HepG2 (cell line): ENCODE measurements around the gene AEBP1. TPM values are rescaled to one million over a fixed set of nuclear protein-coding genes. Genes with fewer than 3 reads are reported as not detected.
A peak's percentile ranks its signal among the peaks of the same experiment; 100 is the strongest.

Experiments used
- ATAC-seq: fragments of 200-7000 bp; cut with Tn5 transposase; 3 replicates; pipeline ENCODE4 v1.9.1; 2020; ENCODE audit warnings: mild to moderate bottlenecking, moderate library complexity
- BruUV-seq: library from RNA; stranded (reverse); fragments of 400-500 nt; replicated peaks from 2 replicates; lab custom pipeline; 2021; lab: Mats Ljungman, UMichigan
- CTCF ChIA-PET: fragments of 300-600 bp; formaldehyde crosslinking; extraction: SDS; loops from one replicate; lab custom pipeline; 2021; ENCODE audit warnings: low total read pairs, inconsistent platforms, low intra/inter-chr PET ratio; lab: Yijun Ruan, JAX
- POLR2A ChIA-PET: fragments of 350-600 bp; sonication (Branson Sonifier 250); formaldehyde crosslinking; loops from one replicate; lab custom pipeline; 2020; ENCODE audit warnings: antibody characterized with exemption, inconsistent platforms; lab: Yijun Ruan, JAX
- DNase-seq: peaks from one replicate; pipeline ENCODE4 v3.0.0-alpha.2; 2015; ENCODE audit warnings: low spot score
- FAIRE-seq: peaks from 3 replicates; lab custom pipeline; 2011; peaks lifted over from hg19 to GRCh38; lab: Jason Lieb, UNC
- H2AFZ ChIP-seq: one replicate; pipeline ENCODE4 v1.6.1; 2011; ENCODE audit warnings: low read length, inconsistent platforms
- H3K27ac ChIP-seq: fragments of 300-600 bp; 3 replicates; pipeline ENCODE4 v1.8.0; 2011; ENCODE audit warnings: mixed run types, mild to moderate bottlenecking, mixed read lengths, low read length, inconsistent platforms; ENCODE audit not compliant: insufficient read depth; ENCODE audit errors: extremely low read length
- H3K27me3 ChIP-seq, 2 experiments: fragments of 200-600 bp in 1 of 2; 2 replicates in 1 of 2; 3 replicates in 1 of 2; pipeline versions ENCODE4 v1.6.0 to v1.8.0; 2011; ENCODE audit warnings: low read length in 2 of 2, mild to moderate bottlenecking in 2 of 2, moderate library complexity in 2 of 2, inconsistent platforms in 1 of 2; ENCODE audit not compliant: insufficient read depth in 2 of 2, control insufficient read depth in 1 of 2
- H3K36me3 ChIP-seq, 2 experiments: fragments of 200-600 bp in 1 of 2; replicated peaks in 1 of 2; 2 replicates in 1 of 2; 3 replicates in 1 of 2; pipeline versions ENCODE4 v1.5.1 to v1.8.0; 2011; ENCODE audit warnings: low read length in 2 of 2, inconsistent platforms in 1 of 2; ENCODE audit not compliant: insufficient read depth in 2 of 2, control insufficient read depth in 1 of 2
- H3K4me1 ChIP-seq: 2 replicates; pipeline ENCODE4 v1.5.1; 2012; ENCODE audit warnings: low read length, inconsistent platforms; ENCODE audit not compliant: insufficient read depth
- H3K4me2 ChIP-seq: 2 replicates; pipeline ENCODE4 v1.6.0; 2011; ENCODE audit warnings: low read depth, low read length, inconsistent platforms
- H3K4me3 ChIP-seq, 3 experiments: fragments of 200-600 bp in 1 of 3; sonication (generic), shearing (Covaris generic) in 1 of 3; replicated peaks in 1 of 3; 2 replicates each; pipeline ENCODE4 v1.5.1; 2011 to 2016; ENCODE audit warnings: low read length in 3 of 3, inconsistent platforms in 2 of 3, low read depth in 2 of 3, mild to moderate bottlenecking in 2 of 3, control low read depth in 1 of 3, mixed read lengths in 1 of 3; ENCODE audit not compliant: insufficient read depth in 1 of 3
- H3K79me2 ChIP-seq: one replicate; pipeline ENCODE4 v1.6.1; 2011; ENCODE audit warnings: low read length, inconsistent platforms; ENCODE audit not compliant: insufficient read depth
- H3K9ac ChIP-seq: 2 replicates; pipeline ENCODE4 v1.6.0; 2011; ENCODE audit warnings: mild to moderate bottlenecking, low read depth, low read length, inconsistent platforms; ENCODE audit not compliant: insufficient read depth
- H3K9me3 ChIP-seq: 2 replicates; pipeline ENCODE4 v1.5.1; 2012; ENCODE audit warnings: mild to moderate bottlenecking, low read length
- H4K20me1 ChIP-seq: 2 replicates; pipeline ENCODE4 v1.6.0; 2011; ENCODE audit warnings: inconsistent platforms, mild to moderate bottlenecking, low read length, moderate library complexity; ENCODE audit not compliant: insufficient read depth
- LCORL ChIP-seq, 2 experiments: fragments of 450-650 bp in 1 of 2; sonication (generic) in 1 of 2; formaldehyde crosslinking in 1 of 2; IDR thresholded peaks; 2 replicates each; pipeline versions ENCODE4 v1.5.0 to v1.6.1; 2017 to 2020; ENCODE audit warnings: antibody characterized with exemption in 1 of 2, missing genetic modification reagents in 1 of 2
- NFIC ChIP-seq: IDR thresholded peaks from 2 replicates; pipeline ENCODE4 v1.6.1; 2012; ENCODE audit warnings: mild to moderate bottlenecking, low read length, inconsistent platforms
- POLR2A ChIP-seq, 2 experiments: IDR thresholded peaks; 2 replicates each; pipeline ENCODE4 v1.6.1; 2011; ENCODE audit warnings: low read depth in 2 of 2, low read length in 2 of 2, mild to moderate bottlenecking in 1 of 2, moderate library complexity in 1 of 2; ENCODE audit not compliant: insufficient read depth in 1 of 2
- PRPF4 ChIP-seq: fragments of 200-400 bp; formaldehyde crosslinking; IDR thresholded peaks from 2 replicates; pipeline ENCODE4 v1.6.1; 2016; ENCODE audit warnings: low read length, low read depth; ENCODE audit not compliant: poor library complexity, severe bottlenecking
- ZBTB8A ChIP-seq: sonication (generic); formaldehyde crosslinking; IDR thresholded peaks from 2 replicates; pipeline ENCODE4 v1.4.0; 2020; ENCODE audit warnings: mild to moderate bottlenecking, low read depth, missing genetic modification reagents, borderline replicate concordance
- ZNF589 ChIP-seq: sonication (generic); formaldehyde crosslinking; conservative IDR thresholded peaks from 2 replicates; pipeline ENCODE4 v1.8.0; 2022; ENCODE audit warnings: mild to moderate bottlenecking, moderate library complexity, missing genetic modification reagents
- WGBS: methylation state at CpG from one replicate; pipeline ENCODE4 v1.1.6; 2017; ENCODE audit warnings: low lambda C conversion rate; 5-methylcytosine and 5-hydroxymethylcytosine counted together
- in situ Hi-C: cut with HindIII; loops from 2 replicates; pipeline ENCODE4 v1.10.0; 2017; ENCODE audit warnings: low pct_unique_long_range_greater_than_20kb; ENCODE audit not compliant: extremely low pct_ligation_motif_present
- intact Hi-C: fragments of 100-400 bp; cut with micrococcal nuclease; formaldehyde crosslinking; loops from one replicate; pipeline ENCODE4 v1.10.0; 2022; ENCODE audit not compliant: unreplicated experiment
- polyA plus RNA-seq, 8 experiments: library from polyadenylated mRNA; depleted of rRNA in 3 of 8; stranded (reverse) in 7 of 8; unstranded in 1 of 8; fragments of >200 nt; fragmentation: Illumina TruSeq in 4 of 8; extraction: Trizol in 4 of 8; gene quantifications; 2 replicates each; pipeline versions ENCODE4 v1.2.1 to v1.2.3, GENCODE V29; 2011 to 2016; ENCODE audit warnings: low read depth in 4 of 8, missing spikeins in 1 of 8, mixed read lengths in 1 of 8; ENCODE audit not compliant: insufficient read depth in 1 of 8
- total RNA-seq, 5 experiments: library from RNA; depleted of rRNA; stranded (reverse); fragments of >200 nt; fragmentation: Illumina TruSeq; extraction: Trizol; gene quantifications; 2 replicates each; pipeline ENCODE4 v1.2.3, GENCODE V29; 2016; ENCODE audit warnings: low read depth in 1 of 5
- TF ChIP-seq, protein P1 (sequence below): fragments of 450-650 bp; IDR thresholded peaks from 2 replicates; pipeline ENCODE4 v1.6.1; 2017
- TF ChIP-seq, protein P2 (sequence below): sonication (generic); formaldehyde crosslinking; IDR thresholded peaks from 2 replicates; pipeline ENCODE4 v1.8.0; 2022; ENCODE audit warnings: low read depth, missing genetic modification reagents
- TF ChIP-seq, protein P3 (sequence below): sonication (generic); formaldehyde crosslinking; IDR thresholded peaks from 2 replicates; pipeline ENCODE4 v1.5.0; 2020; ENCODE audit warnings: mild to moderate bottlenecking, missing genetic modification reagents, moderate library complexity
- TF ChIP-seq, protein P4 (sequence below): sonication (generic); formaldehyde crosslinking; IDR thresholded peaks from 2 replicates; pipeline ENCODE4 v1.5.1; 2020; ENCODE audit warnings: missing genetic modification reagents, mild to moderate bottlenecking, borderline replicate concordance
- TF ChIP-seq, protein P5 (sequence below): sonication (generic); formaldehyde crosslinking; IDR thresholded peaks from 2 replicates; pipeline ENCODE4 v1.4.0; 2020; ENCODE audit warnings: missing genetic modification reagents, borderline replicate concordance

Gene AEBP1
- total and polyA plus RNA-seq, 2 of the 13 experiments (the other 11 are each of a cell fraction or from before 2014, with no cell fraction given), result 0.22 to 0.55 TPM

DNA sequence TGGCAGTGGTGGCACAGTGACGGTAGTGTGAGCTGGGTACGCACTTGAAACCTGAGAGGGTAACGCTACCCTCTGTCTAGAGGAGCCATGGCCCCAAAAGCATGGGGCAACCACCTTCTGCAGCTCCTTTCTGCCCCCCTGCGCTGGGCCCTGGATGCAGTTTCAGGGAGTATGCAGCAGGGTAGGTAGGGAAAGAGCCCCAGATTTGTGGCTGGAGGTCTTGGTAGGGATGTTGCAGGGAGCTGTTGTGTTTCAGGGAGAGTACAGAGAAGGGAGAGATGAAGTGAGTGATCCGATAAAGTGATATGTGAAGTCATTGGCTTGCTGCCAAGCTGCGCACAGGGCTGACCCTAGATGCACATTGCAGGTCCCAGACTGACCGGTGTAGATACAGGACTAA lies 36.1 kb upstream of the AEBP1 start:
- Histone ChIP-seq H3K27me3 (no peaks in the 10 kb centered on the region), H3K9ac (no peak overlapping the region), H3K27ac (no peak overlapping the region), H3K4me1 (peaks cover 76% of the 10 kb centered on the region), H4K20me1 (no peaks in the 10 kb centered on the region), H3K4me2 (no peak overlapping the region), H3K9me3 (no peaks in the 10 kb centered on the region), H2AFZ (no peak overlapping the region), H3K36me3 (peaks cover 2 to 5% of the 10 kb centered on the region in 2 experiments; a peak in 1 of 5 replicates), H3K79me2 (no peaks in the 10 kb centered on the region), H3K4me3 (no peak overlapping the region)
- intact Hi-C loops, result no loop called here
- ATAC-seq (no peak), DNase-seq (no peak), FAIRE-seq (no peak)
- BruUV-seq, result no TSS peak
- in situ Hi-C loops, result no loop called here
- ChIA-PET CTCF (no interaction called here), POLR2A (interaction anchor here (1.0 to 1.9 kb wide), 3 partner anchors 23 to 506 kb away, joined by 3 to 6 read pairs (median 4); partner anchors contain the start of genes DBNL, DDX56 and YKT6)
- WGBS, result 54% methylated on average over 7 of the region's 7 CpGs
- TF ChIP-seq NFIC (0 out of 2 replicates have a peak, but pooled peaks have one; percentile 24), ZNF589 (CRISPR knock-in tag) (no peak), LCORL (IDR thresholded peaks at IDR 0.05) (0 out of 2 replicates have a peak, but pooled peaks have one; percentile 10), LCORL (CRISPR knock-in tag; IDR thresholded peaks at IDR 0.05) (no peak), PRPF4 (no peak), ZBTB8A (no peak), POLR2A (IDR thresholded peaks at IDR 0.05; ENCODE audit: insufficient read depth in 1 of 2, low read depth in 2 of 2, low read length in 2 of 2) (peak; percentile 11 to 26; a peak in 1 of 4 replicates)
- TF ChIP-seq, protein P1, sequence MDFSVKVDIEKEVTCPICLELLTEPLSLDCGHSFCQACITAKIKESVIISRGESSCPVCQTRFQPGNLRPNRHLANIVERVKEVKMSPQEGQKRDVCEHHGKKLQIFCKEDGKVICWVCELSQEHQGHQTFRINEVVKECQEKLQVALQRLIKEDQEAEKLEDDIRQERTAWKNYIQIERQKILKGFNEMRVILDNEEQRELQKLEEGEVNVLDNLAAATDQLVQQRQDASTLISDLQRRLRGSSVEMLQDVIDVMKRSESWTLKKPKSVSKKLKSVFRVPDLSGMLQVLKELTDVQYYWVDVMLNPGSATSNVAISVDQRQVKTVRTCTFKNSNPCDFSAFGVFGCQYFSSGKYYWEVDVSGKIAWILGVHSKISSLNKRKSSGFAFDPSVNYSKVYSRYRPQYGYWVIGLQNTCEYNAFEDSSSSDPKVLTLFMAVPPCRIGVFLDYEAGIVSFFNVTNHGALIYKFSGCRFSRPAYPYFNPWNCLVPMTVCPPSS, result no peak
- TF ChIP-seq, protein P2, sequence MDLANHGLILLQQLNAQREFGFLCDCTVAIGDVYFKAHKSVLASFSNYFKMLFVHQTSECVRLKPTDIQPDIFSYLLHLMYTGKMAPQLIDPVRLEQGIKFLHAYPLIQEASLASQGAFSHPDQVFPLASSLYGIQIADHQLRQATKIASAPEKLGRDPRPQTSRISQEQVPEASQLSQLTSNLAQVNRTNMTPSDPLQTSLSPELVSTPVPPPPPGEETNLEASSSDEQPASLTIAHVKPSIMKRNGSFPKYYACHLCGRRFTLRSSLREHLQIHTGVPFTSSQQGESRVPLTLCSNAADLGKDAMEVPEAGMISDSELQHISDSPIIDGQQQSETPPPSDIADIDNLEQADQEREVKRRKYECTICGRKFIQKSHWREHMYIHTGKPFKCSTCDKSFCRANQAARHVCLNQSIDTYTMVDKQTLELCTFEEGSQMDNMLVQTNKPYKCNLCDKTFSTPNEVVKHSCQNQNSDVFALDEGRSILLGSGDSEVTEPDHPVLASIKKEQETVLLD (CRISPR knock-in tag), result no peak
- TF ChIP-seq, protein P3, sequence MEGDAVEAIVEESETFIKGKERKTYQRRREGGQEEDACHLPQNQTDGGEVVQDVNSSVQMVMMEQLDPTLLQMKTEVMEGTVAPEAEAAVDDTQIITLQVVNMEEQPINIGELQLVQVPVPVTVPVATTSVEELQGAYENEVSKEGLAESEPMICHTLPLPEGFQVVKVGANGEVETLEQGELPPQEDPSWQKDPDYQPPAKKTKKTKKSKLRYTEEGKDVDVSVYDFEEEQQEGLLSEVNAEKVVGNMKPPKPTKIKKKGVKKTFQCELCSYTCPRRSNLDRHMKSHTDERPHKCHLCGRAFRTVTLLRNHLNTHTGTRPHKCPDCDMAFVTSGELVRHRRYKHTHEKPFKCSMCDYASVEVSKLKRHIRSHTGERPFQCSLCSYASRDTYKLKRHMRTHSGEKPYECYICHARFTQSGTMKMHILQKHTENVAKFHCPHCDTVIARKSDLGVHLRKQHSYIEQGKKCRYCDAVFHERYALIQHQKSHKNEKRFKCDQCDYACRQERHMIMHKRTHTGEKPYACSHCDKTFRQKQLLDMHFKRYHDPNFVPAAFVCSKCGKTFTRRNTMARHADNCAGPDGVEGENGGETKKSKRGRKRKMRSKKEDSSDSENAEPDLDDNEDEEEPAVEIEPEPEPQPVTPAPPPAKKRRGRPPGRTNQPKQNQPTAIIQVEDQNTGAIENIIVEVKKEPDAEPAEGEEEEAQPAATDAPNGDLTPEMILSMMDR (CRISPR knock-in tag), result 0 out of 2 replicates have a peak, but pooled peaks have one; percentile 5
- TF ChIP-seq, protein P4, sequence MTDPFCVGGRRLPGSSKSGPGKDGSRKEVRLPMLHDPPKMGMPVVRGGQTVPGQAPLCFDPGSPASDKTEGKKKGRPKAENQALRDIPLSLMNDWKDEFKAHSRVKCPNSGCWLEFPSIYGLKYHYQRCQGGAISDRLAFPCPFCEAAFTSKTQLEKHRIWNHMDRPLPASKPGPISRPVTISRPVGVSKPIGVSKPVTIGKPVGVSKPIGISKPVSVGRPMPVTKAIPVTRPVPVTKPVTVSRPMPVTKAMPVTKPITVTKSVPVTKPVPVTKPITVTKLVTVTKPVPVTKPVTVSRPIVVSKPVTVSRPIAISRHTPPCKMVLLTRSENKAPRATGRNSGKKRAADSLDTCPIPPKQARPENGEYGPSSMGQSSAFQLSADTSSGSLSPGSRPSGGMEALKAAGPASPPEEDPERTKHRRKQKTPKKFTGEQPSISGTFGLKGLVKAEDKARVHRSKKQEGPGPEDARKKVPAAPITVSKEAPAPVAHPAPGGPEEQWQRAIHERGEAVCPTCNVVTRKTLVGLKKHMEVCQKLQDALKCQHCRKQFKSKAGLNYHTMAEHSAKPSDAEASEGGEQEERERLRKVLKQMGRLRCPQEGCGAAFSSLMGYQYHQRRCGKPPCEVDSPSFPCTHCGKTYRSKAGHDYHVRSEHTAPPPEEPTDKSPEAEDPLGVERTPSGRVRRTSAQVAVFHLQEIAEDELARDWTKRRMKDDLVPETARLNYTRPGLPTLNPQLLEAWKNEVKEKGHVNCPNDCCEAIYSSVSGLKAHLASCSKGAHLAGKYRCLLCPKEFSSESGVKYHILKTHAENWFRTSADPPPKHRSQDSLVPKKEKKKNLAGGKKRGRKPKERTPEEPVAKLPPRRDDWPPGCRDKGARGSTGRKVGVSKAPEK (CRISPR knock-in tag), result no peak
- TF ChIP-seq, protein P5, sequence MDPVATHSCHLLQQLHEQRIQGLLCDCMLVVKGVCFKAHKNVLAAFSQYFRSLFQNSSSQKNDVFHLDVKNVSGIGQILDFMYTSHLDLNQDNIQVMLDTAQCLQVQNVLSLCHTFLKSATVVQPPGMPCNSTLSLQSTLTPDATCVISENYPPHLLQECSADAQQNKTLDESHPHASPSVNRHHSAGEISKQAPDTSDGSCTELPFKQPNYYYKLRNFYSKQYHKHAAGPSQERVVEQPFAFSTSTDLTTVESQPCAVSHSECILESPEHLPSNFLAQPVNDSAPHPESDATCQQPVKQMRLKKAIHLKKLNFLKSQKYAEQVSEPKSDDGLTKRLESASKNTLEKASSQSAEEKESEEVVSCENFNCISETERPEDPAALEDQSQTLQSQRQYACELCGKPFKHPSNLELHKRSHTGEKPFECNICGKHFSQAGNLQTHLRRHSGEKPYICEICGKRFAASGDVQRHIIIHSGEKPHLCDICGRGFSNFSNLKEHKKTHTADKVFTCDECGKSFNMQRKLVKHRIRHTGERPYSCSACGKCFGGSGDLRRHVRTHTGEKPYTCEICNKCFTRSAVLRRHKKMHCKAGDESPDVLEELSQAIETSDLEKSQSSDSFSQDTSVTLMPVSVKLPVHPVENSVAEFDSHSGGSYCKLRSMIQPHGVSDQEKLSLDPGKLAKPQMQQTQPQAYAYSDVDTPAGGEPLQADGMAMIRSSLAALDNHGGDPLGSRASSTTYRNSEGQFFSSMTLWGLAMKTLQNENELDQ (CRISPR knock-in tag), result no peak
